Osteoblast (primary cell): ENCODE measurements around the gene RALGPS1. TPM values are rescaled to one million over a fixed set of nuclear protein-coding genes. Genes with fewer than 3 reads are reported as not detected.

Experiments
- DNase-seq: peaks from one replicate; pipeline ENCODE4 v3.0.0; 2011; ENCODE audit warnings: low spot score, mixed read lengths; ENCODE audit not compliant: insufficient read length; ENCODE audit errors: missing footprints
- H2AFZ ChIP-seq: 2 replicates; pipeline ENCODE4 v1.6.0; 2011; ENCODE audit warnings: mild to moderate bottlenecking, low read length
- H3K27ac ChIP-seq: 2 replicates; pipeline ENCODE4 v1.5.1; 2011; ENCODE audit warnings: mild to moderate bottlenecking, low read depth, low read length, moderate library complexity
- H3K27me3 ChIP-seq: 2 replicates; pipeline ENCODE4 v1.6.0; 2012; ENCODE audit warnings: mild to moderate bottlenecking, control low read depth, inconsistent platforms, low read length, moderate library complexity; ENCODE audit not compliant: insufficient read depth
- H3K36me3 ChIP-seq: 2 replicates; pipeline ENCODE4 v1.5.1; 2011; ENCODE audit warnings: mild to moderate bottlenecking, low read length, control low read depth, moderate library complexity; ENCODE audit not compliant: insufficient read depth
- H3K4me1 ChIP-seq: 2 replicates; pipeline ENCODE4 v1.5.1; 2011; ENCODE audit warnings: mild to moderate bottlenecking, low read length, control low read depth, moderate library complexity; ENCODE audit not compliant: insufficient read depth
- H3K4me2 ChIP-seq: 2 replicates; pipeline ENCODE4 v1.6.0; 2011; ENCODE audit warnings: mild to moderate bottlenecking, low read length; ENCODE audit not compliant: insufficient read depth
- H3K4me3 ChIP-seq: fragments of 200-600 bp; sonication (generic); 3 replicates; pipeline ENCODE4 v1.5.1; 2012; ENCODE audit warnings: mild to moderate bottlenecking, low read length, inconsistent platforms; ENCODE audit not compliant: insufficient read depth
- H3K79me2 ChIP-seq: 2 replicates; pipeline ENCODE4 v1.6.0; 2012; ENCODE audit warnings: mild to moderate bottlenecking, low read length, control low read depth, inconsistent platforms; ENCODE audit not compliant: insufficient read depth
- H3K9me3 ChIP-seq: 2 replicates; pipeline ENCODE4 v1.5.1; 2011; ENCODE audit warnings: low read depth, low read length, control low read depth
- H4K20me1 ChIP-seq: 2 replicates; pipeline ENCODE4 v1.6.0; 2012; ENCODE audit warnings: mild to moderate bottlenecking, low read length, control low read depth; ENCODE audit not compliant: insufficient read depth
- CTCF ChIP-seq: IDR thresholded peaks from 2 replicates; pipeline ENCODE4 v1.5.1; 2011; ENCODE audit warnings: mild to moderate bottlenecking, low read depth, low read length, moderate library complexity; ENCODE audit errors: extremely low read depth
- total RNA-seq: library from RNA; depleted of rRNA; stranded (reverse); fragments of >200 nt; gene quantifications from 2 replicates; pipeline ENCODE4 v1.2.3, GENCODE V29; 2012

Gene RALGPS1
- total RNA-seq, 1 donor: 5.1 TPM

- no peak overlapping the region for H2AFZ ChIP-seq
- no peak overlapping the region for H3K27ac ChIP-seq
- no peak overlapping the region for H3K4me3 ChIP-seq
- TF ChIP-seq CTCF: no peak
- no peaks in the 10 kb centered on the region for H3K27me3 ChIP-seq
- H3K79me2 ChIP-seq: peaks cover 50% of the 10 kb centered on the region
- H3K4me2 ChIP-seq: no peak overlapping the region
- H3K9me3 ChIP-seq: no peaks in the 10 kb centered on the region
- DNase-seq: no peak
- peaks cover 18% of the 10 kb centered on the region for H4K20me1 ChIP-seq
- peaks cover 19% of the 10 kb centered on the region for H3K36me3 ChIP-seq
- no peaks in the 10 kb centered on the region for H3K4me1 ChIP-seq
Measured at GRCh38 chr9:126875756-126876510, 38.6 kb upstream of the RALGPS1 start.

- no peak for TF ChIP-seq CTCF
- Histone ChIP-seq H3K4me2 (no peak overlapping the region), H3K9me3 (no peaks in the 10 kb centered on the region), H3K27ac (no peak overlapping the region), H3K4me1 (no peaks in the 10 kb centered on the region), H3K4me3 (no peak overlapping the region), H3K79me2 (peaks cover 52% of the 10 kb centered on the region), H3K27me3 (no peaks in the 10 kb centered on the region), H2AFZ (no peak overlapping the region), H4K20me1 (peaks cover 18% of the 10 kb centered on the region), H3K36me3 (peaks cover 23% of the 10 kb centered on the region)
- no peak for DNase-seq
Measured at GRCh38 chr9:126876531-126876930, 38.1 kb upstream of the RALGPS1 start.

- TF ChIP-seq CTCF: no peak
- H2AFZ ChIP-seq: no peak overlapping the region
- no peak overlapping the region for H3K4me2 ChIP-seq
- H3K36me3 ChIP-seq: peaks cover 26% of the 10 kb centered on the region
- no peak overlapping the region for H3K4me3 ChIP-seq
- H3K79me2 ChIP-seq: peaks cover 55% of the 10 kb centered on the region
- DNase-seq: no peak
- H3K4me1 ChIP-seq: no peaks in the 10 kb centered on the region
- H3K27ac ChIP-seq: no peak overlapping the region
- no peaks in the 10 kb centered on the region for H3K27me3 ChIP-seq
- H4K20me1 ChIP-seq: peaks cover 18% of the 10 kb centered on the region
- H3K9me3 ChIP-seq: no peaks in the 10 kb centered on the region
Measured at GRCh38 chr9:126877418-126877817, 37.2 kb upstream of the RALGPS1 start.

- H3K36me3 ChIP-seq: peaks cover 29% of the 10 kb centered on the region
- peaks cover 58% of the 10 kb centered on the region for H3K79me2 ChIP-seq
- no peak overlapping the region for H2AFZ ChIP-seq
- TF ChIP-seq CTCF: no peak
- no peak overlapping the region for H3K4me3 ChIP-seq
- no peak overlapping the region for H3K27ac ChIP-seq
- H3K4me2 ChIP-seq: no peak overlapping the region
- H3K9me3 ChIP-seq: no peaks in the 10 kb centered on the region
- peaks cover 26% of the 10 kb centered on the region for H4K20me1 ChIP-seq
- DNase-seq: no peak
- H3K27me3 ChIP-seq: no peaks in the 10 kb centered on the region
- H3K4me1 ChIP-seq: no peaks in the 10 kb centered on the region
Measured at GRCh38 chr9:126879288-126879687, 35.3 kb upstream of the RALGPS1 start.
